ENCODE data around the gene COA8.

GRCh38 chr14:103536693-103537092 lies 26.1 kb upstream of the COA8 start:
- TF ChIP-seq CTCF (IDR thresholded peaks at IDR 0.05; ENCODE audit: extremely low read depth in 1 of 2, insufficient read depth in 1 of 2, low read depth in 1 of 2, low read length in 2 of 2) (no peak), POLR2AphosphoS5 (IDR thresholded peaks at IDR 0.05; ENCODE audit: insufficient read depth, low read depth, low read length) (no peak)
